Stimulated activated CD8-positive, alpha-beta memory T cell treated with anti-CD3 and anti-CD28 coated beads, Interleukin-7, amount 100 ng/mL, for 24 hours (primary cell): Measurements from ENCODE around the gene COA1.
"Not testable (repeated sequence)": the region's sequence is repeated elsewhere in the genome, so short reads cannot be mapped to it uniquely, and the experiment has no call there.

Experiments
- DNase-seq: peaks from one replicate; pipeline ENCODE4 v3.0.0-alpha.2; 2020; ENCODE audit warnings: low read depth

The COA1 gene

DNA sequence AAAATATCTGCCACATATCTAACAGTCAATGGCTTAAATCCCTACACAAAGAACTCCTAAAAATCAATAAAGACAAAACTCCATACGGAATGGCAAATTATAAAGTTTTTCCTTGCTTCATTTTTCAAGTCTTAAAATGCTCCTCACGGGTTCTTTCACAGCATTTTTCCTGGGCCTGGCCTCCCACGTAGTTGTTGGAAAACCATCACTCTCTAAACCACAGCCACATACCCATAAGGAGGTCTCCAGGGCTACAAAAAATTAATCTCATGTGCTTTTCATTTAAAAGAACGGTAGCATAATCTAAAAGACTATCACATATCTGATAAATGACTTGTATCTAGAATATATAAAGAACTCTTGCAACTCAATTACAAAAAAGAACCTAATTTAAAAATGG, 2.9 kb downstream of the COA1 start:
- DNase-seq = no peak

DNA sequence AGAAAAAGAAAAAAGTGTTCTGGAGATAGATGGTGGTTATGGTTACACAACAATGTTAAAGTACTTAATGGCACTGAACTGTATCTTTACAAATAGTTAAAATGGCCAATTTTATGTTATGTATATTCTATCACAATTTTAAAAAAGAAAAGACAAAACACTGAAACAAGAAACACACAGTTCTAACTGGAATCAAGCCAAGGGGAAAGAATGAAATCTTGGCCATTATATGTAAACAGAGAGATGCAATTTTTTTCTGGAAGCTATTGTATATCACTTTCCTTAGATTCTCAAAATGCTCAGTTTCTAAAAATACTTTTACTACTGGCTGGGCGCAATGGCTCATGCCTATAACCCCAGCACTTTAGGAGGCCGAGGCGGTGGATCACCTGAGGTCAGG, 4.1 kb downstream of the COA1 start:
- DNase-seq = no peak

DNA sequence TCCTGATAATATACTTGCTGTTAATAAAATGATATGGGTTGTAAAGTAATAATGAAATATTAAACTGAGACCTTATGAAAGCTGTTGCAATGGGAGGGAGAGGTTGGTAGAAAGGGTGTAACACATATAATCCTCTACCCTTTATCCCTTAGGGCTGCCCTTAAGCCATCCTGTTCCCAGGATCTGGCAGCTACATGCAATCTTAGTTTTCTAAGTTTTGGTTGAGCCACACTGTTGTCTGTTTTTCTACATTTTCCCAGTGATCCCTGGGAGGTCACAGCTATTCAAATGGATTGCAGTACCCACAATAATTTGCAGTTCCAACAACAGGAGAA, 6.3 kb downstream of the COA1 start:
- DNase-seq = no peak

DNA sequence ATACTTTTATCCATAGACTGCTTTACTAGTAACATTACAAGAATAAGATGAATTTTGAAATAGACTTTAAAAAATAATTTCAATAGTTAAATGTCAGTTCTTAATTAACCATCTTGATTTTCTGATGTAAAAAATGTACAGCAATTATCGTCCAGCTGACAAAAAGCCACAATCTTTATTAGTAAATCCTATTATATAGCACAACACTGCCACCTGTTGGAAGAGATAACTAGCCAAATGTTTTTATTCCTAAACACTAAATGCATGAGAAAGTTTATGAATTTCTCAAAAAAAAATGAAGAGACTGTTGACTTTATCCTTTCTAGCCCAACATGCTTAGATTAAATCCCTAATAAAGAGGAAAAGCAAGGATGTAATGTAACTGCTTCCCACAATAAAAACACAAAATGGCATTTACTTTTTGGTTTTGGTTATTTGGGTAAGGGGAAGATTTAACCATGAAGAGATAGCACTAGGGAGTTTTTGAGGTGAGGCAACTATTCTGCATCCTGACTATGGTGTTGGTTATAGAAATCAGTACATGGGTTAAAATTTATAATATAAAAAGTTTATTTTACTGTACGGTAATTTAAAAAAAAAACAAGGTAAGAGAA, 8.0 kb downstream of the COA1 start:
- no peak for DNase-seq

DNA sequence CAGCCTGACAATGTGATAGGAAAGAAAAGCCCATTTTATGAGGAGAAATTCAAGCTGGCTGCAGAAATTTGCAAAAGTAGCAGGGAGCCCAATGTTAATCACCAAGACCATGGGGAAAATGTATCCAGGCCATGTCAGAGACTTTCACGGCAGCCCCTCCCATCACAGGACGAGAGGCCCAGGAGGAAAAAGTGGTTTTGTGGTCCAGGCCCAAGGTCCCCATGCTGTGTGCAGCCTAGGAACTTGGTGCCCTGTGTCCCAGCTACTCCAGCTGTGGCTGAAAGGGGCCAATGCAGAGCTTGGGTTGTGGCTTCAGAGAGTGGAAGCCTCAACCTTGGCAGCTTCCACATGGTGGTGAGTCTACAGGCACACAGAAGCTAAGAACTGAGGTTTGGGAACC, 12.7 kb downstream of the COA1 start:
- no peak for DNase-seq

DNA sequence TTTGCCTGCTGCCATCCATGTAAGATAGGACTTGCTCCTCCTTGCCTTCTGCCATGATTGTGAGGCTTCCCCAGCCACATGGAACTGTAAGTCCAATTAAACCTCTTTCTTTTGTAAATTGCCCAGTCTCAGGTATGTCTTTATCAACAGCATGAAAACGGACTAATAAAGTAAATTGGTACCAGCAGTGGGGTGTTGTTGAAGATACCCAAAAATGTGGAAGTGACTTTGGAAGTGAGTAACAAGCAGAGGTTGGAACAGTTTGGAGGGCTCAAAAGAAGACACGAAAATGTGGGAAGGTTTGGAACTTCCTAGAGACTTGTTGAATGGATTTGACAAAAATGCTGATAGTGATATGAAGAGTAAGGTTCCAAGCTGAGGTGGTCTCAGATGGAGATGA, 13.4 kb downstream of the COA1 start:
- not testable (repeated sequence) for DNase-seq

DNA sequence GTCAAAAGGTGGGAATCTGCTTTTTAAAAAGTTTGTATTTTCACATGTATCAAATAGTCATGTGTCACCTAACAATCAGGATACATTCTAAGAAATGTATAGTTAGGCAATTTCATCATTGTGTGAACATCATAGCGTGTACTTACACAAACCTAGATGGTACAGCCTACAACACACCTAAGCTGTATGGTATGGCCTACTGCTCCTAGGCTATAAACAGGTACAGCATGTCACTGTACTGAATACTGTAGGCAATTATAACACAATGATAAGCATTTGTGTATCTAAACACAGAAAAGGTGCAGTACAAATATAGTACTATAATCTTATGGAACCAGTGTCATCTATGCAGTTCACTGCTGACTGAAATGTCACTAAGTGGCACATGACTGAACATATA, 17.8 kb downstream of the COA1 start:
- no peak for DNase-seq

DNA sequence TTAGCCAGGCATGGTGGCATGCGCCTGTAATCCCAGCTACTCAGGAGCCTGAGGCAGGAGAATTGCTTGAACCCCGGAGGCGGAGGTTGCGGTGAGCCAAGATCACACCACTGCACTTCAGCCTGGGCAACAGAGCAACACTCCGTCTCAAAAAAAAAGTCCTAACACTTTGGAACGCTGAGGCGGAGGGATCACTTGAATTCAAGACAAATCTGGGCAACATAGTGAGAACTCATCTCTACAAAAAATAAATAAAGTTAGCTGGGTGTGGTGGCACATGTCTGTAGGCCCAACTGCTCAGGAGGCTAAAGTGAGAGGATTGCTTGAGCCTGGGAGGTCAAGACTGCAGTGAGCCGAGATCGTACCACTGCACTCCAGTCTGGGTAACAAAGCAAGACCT, 21.3 kb downstream of the COA1 start:
- DNase-seq = not testable (repeated sequence)

DNA sequence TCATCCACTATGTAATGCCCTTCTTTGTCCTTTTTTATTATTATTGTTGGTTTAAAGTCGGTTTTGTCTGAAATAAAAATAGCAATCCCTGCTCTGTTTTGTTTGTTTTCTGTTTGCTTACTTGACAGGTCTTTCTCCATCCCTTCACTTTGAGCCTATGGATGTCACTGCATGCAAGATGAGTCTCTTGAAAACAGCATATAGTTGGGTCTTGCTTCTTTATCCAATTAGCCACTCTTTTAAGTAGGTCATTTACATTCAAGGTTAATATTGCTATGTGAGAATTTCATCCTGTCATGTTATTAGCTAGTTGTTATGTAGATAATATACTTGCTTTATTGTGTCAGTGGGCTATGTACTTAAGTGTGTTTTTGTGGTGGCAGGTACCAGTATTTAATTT, 25.8 kb downstream of the COA1 start:
- DNase-seq = no peak

DNA sequence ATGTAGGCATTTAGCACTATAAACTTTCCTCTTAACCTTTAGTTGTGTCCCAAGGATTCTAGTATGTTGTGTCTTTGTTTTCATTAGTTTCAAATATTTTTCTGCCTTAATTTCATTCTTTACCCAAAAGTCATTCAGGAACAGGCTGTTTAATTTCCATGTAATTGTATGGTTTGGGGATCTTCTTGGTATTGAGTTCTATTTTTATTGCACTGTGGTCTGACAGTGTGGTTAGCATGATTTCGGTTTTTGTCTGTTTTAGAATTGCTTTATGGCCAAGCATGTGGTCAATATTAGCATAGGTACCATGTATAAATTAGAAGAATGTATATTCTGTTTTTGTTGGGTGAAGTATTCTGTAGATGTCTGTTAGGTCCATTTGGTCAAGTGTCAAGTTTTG, 26.3 kb downstream of the COA1 start:
- DNase-seq = no peak

DNA sequence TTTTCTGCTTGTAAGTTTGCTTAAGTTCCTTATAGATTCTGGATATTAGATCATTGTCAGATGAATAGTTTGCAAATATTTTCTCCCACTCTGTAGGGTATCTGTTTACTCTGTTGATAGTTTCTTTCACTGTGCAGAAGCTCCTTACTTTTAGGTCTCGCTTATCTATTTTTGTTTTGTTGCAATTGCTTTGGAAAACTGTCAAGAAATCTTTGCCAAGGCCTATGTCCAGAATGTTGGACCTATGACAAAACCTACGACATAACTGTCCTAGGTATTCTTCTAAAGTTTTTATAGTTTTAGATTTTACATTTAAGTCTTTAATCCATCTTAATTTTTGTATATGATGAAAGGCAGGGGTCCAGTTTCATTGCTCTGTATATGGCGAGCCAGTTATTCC, 27.4 kb downstream of the COA1 start:
- no peak for DNase-seq

DNA sequence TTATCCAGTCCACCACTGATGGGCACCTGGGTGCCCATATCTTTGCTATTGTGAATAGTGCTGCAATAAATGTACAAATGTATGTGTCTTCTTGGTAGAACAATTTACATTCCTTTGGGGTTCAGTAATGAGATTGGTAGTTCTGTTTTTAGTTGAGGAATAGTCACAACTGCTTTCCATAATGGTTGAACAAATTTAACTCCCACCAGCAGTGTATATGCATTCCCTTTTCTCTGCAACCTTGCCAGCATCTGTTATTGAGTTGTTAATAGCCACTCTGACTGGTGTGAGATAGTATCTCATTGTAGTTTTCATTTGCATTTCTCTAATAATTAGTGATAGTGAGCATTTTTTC, 27.8 kb downstream of the COA1 start:
- no peak for DNase-seq

DNA sequence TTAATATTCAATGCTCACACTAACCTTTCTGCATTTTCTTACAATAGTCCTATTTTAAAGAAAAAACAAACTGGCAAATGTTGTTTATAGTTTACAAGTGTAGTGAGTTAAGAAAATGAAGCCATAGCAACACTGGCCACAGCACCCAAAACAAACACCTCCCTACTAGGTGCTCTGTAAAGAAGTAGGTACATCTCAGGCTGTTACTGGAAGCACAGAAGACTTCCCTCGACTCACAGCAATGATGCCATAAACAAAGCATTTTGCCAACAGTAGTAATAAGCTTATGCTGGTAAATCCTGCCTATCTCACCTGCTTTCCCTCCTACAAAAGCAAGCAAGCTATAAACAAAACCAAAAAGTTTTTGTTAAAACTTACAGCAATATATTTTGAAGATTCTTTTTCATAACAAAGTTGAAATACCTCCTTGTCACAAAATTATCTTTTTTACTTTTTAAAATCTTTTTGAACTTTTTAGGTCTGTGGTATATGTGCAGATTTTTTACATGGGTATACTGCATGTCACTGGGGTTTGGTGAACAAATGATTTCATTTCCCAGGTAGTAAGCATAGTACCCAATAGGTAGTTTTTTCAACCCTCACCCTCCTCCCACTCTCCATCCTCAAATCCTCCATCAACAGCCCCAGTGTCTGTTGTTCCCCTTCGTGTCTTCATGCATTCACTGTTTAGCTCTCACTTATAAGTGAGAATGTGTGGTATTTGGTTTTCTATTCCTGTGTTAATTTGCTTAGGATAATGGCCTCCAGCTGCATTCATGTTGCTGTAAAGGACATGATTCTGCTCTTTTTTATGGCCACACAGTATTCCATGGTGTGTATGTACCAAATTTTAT, 28.4 kb downstream of the COA1 start:
- DNase-seq = no peak

DNA sequence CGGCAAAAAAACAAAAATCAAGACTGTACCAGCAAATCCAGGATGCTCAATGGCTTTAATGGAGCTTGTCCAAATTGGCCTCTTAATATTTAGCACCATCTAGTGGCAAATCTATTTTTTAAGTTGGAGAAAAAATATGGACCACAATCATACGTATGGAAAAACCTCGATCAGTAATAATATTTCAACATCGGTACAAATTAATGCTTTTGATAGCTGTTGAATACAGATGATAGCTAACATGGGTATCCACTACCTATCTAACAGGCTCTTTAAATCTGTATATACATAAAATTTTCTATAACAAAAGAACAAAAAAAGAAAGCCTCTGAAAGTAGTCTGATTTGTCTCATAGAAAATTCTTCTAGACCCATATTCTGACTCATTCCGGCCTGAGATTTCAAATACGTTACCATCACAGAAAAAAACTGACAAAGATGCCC, 29.2 kb downstream of the COA1 start:
- no peak for DNase-seq

DNA sequence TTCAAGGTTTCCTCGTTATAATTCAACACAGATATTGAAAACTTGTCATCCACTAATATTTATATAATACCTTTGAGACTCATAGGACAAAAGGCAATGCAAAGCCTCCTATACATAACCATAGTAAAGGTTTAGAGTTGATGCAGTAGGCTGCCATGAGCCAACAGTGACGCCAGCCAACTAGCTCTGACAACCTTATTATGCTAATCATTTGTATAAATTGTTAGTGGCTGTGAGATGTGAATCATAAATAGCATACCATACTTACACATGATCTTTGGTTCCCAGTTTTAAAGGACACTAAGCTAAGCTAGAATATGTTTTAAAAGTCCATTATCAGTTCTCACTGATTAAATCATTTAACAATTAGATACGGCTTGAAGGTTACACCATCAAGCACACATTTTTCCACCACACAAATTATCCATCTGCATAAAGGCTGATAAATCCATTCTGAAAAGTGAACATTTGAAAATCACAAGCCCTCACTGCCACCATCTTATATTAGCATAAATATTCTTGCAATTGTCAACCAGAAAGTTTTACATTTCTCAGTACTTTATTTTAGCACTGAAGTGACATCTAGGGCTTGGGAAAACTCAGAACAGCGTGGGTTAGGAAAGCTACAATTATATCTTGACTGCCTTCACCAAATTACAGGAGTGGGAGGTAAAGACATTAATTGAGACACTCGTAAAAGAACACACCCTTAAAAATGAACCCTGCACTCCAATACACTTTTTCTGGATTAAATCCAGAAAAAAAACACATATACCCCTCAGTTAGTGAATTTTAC, 30.7 kb downstream of the COA1 start:
- no peak for DNase-seq

DNA sequence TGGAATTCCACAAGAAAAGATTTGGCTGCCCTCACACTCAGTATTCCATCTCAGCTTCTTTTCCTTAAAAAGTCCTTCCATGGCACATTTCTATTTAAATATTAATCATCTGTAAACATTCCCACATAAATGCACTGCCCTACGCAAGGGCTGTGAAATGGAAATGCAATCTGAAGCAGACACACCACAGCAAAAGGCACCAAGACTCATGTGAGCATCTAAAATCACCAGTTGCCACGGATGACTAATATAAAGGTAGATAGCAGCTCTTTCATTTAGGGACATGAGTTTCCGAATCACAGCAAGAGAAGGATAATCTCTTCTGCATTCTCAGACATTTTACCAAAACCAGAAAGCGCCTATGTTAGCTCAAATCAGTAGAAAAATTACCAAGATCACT, 31.6 kb downstream of the COA1 start:
- no peak for DNase-seq

DNA sequence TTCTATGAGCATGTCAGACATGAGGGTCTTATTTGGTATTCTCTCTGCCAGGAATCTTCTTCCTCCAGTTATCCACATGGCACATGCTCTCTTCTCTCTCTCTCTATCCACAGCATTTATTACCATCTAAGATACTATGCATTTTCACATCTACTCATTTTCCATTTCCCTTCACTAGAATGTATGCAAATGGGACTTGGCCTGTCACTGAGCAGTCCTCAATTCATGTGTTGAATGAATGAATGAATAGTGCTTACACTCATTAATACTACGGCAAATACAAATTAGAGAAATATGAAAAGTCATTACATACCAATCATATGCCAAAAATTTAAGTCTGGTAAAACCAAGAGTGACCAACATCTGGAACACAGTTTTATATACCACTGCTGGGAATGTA, 34.0 kb downstream of the COA1 start:
- no peak for DNase-seq

DNA sequence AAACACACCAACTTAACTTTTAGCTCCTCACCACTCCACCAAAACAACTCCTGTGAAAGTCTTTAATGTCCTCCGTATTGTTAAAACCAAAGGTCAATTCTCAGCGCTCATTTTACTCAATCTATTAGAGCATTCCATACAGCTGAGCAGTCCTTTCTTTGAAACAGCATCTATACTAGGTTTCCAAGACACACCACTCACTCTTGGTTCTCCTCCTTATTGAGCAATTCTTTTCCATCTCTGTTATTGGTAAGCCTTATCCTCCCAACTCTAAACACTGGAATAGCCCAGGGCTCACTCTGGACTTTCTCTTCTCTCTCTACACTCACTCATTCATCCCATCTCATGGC, 34.9 kb downstream of the COA1 start:
- no peak for DNase-seq

DNA sequence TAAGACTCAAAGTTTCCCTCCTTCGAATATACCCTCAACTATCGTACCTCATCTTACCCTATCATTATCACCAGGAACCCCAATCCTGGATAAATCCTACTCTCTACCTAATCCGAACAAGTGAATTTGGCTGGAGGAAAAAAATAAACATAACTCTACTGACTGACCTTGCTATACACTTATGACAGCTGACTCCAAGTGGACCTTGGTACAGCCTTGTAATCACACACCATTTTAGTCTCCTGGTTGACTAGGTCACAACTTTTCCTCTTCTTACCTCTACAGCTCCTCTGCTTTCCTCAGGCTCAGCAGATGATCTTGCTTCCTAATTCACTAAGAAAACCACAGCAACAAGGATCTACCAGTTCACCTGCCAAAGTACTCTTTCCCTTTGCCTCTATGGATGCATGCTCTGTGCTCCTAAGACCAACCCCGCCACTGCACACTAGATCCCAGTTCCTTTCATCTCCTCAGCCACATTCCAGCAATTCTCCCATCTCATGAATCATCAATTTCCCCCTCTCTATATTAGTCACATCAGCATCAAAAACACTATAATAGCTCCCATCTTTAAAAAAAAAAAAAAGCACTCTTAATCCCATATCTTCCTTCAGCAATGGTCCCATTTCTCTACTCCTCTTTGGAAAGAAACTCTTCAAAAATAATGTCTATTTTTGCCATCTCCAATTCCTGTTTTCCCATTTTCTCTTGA, 35.5 kb downstream of the COA1 start:
- no peak for DNase-seq

DNA sequence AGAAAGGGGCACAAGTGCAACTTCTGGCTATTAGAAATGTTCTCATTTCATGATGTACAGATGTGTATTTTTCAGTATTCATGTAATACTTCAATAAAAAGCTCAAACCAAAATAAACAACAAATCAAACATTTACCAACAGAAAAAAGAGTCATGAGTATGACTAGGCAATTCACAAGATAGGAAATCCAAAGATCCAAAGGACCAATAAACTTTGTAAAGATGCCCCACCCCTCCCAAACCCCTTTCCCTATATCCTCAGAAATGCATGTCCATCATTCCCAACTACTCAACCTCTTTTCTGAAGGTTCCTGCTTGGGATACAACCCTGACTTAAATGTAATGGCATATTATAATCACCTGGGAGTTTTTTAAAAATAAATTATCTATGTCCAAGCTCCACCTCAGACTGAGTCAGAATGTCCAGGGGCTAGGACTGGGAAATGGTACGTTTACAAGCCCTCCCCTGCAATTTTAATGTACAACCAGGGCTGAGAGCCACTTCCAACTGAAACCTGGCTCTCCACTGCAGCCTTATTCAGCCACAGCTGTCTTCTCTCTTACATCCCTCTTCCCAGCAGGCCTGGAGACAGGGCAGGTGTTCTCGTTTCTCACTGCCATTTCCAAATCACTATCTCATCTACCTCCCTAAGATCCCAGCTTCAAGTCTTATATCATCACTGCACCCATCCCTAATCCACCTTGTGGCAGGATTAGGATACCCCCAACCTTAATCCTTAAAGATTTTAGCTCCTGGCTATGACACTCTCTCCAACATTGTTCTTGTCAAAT, 36.5 kb downstream of the COA1 start:
- no peak for DNase-seq

DNA sequence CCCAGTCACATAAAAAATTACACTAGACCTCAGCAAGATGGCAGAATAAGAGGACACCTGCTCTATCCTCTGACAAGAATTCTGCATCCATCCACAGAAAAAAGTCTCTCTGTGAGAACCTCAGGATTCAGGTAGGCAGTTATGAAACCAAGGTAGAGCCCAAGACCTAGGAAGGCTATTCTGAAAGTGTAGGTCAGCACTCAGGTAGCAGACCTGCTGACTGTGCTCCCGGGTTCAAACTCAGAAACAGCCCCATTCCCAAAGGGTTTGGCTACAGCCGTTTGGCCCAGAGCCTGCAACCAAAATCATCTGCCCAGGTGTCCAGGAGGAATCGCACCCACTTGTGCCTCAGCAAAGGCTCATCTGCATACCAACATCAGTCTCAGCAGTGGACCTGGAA, 37.7 kb downstream of the COA1 start:
- no peak for DNase-seq

DNA sequence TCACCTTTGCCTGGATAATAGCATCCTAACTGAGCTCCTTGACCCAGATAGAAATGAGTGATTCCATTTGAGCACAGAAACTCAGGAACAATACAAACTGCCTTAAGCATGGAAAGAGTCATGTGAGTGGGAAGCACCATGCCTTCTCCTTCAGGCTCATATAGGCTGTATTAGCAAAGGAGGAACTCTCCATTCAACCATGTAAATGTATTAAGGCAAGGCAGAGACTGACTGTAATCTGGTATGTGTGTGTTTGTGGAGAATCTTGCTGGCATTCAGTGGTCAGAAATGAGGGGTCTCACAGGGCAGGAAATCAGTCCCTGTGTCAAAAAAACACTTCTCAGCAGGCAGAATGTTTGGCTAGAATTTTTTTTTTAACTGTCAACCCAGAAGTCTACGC, 40.2 kb downstream of the COA1 start:
- no peak for DNase-seq
